HepG2 (cell line): ENCODE data around the gene HBS1L.

Experiments used
- CTCF ChIP-seq: sonication (generic); formaldehyde crosslinking; IDR thresholded peaks from 2 replicates; pipeline ENCODE4 v1.5.0; 2020; ENCODE audit warnings: mild to moderate bottlenecking, missing genetic modification reagents, moderate library complexity
- HOMEZ ChIP-seq: IDR thresholded peaks from 2 replicates; pipeline ENCODE4 v1.6.1; 2016; ENCODE audit warnings: low read depth
- MAFF ChIP-seq: IDR thresholded peaks from 2 replicates; pipeline ENCODE4 v1.6.1; 2011; ENCODE audit warnings: low read depth, low read length, improper control_type of control experiment

GRCh38 chr6:135093578-135093977, 39.0 kb upstream of the HBS1L start:
- TF ChIP-seq HOMEZ (CRISPR knock-in tag) (no peak), MAFF (no peak), CTCF (no peak)
